Fibroblast of mammary gland (primary cell): ENCODE measurements around the gene CCL22.

ENCODE experiments used
- DNase-seq: peaks from one replicate; pipeline ENCODE4 v3.0.0-alpha.2; 2010; ENCODE audit warnings: low read depth
- H3K4me3 ChIP-seq: 2 replicates; pipeline ENCODE4 v1.5.1; 2011; ENCODE audit warnings: low read depth, mild to moderate bottlenecking, low read length, moderate library complexity; ENCODE audit not compliant: control insufficient read depth
- CTCF ChIP-seq: conservative IDR thresholded peaks from 2 replicates; pipeline ENCODE4 v1.5.1; 2011; ENCODE audit warnings: low read depth, low read length, inconsistent platforms; ENCODE audit not compliant: control insufficient read depth, insufficient read depth

Gene CCL22

GRCh38 chr16:57358527-57359095, at the start of gene CCL22:
CCL22 (plus strand) TSS chr16:57358783; CDS start chr16:57358817, 34 bp downstream.
- no peak for DNase-seq
- H3K4me3 ChIP-seq = no peak within 1 kb of the TSS
- TF ChIP-seq CTCF = no peak

- DNase-seq = no peak
- no peak for TF ChIP-seq CTCF
- no peak overlapping the region for H3K4me3 ChIP-seq
These were observed 47.8 kb upstream of the CCL22 start for GRCh38 chr16:57310801-57311200.

- no peak overlapping the region for H3K4me3 ChIP-seq
- DNase-seq = no peak
- TF ChIP-seq CTCF = no peak
These were observed 45.1 kb upstream of the CCL22 start for GRCh38 chr16:57313509-57313908.

- TF ChIP-seq CTCF = no peak
- no peak overlapping the region for H3K4me3 ChIP-seq
- DNase-seq = no peak
These were observed 44.3 kb upstream of the CCL22 start for GRCh38 chr16:57314161-57314785.

- no peak overlapping the region for H3K4me3 ChIP-seq
- no peak for DNase-seq
- TF ChIP-seq CTCF = no peak
These were observed 43.2 kb upstream of the CCL22 start for GRCh38 chr16:57315416-57315815.

- H3K4me3 ChIP-seq = no peak overlapping the region
- DNase-seq = peak; percentile 90
- no peak for TF ChIP-seq CTCF
These were observed 42.1 kb upstream of the CCL22 start for GRCh38 chr16:57316390-57317017.
